Parathyroid adenoma (tissue), 2 donors: Measurements from ENCODE around the gene CHN1.

ENCODE experiments used
- H2AFZ ChIP-seq: fragments of 300-600 bp; sonication (generic); one replicate; pipeline ENCODE4 v1.7.0; 2017; ENCODE audit warnings: antibody characterized with exemption, mild to moderate bottlenecking
- H3K27ac ChIP-seq: fragments of 300-600 bp; sonication (generic); one replicate; pipeline ENCODE4 v1.7.0; 2017
- H3K27me3 ChIP-seq: fragments of 300-600 bp; sonication (generic); one replicate; pipeline ENCODE4 v1.7.0; 2017; ENCODE audit warnings: low read length; ENCODE audit not compliant: control insufficient read depth, insufficient read depth
- H3K36me3 ChIP-seq: fragments of 300-600 bp; sonication (generic); one replicate; pipeline ENCODE4 v1.7.0; 2017; ENCODE audit warnings: low read length; ENCODE audit not compliant: control insufficient read depth, insufficient read depth
- H3K4me1 ChIP-seq: fragments of 300-600 bp; sonication (generic); one replicate; pipeline ENCODE4 v1.7.0; 2017; ENCODE audit warnings: control low read depth
- H3K4me2 ChIP-seq: fragments of 300-600 bp; sonication (generic); one replicate; pipeline ENCODE4 v1.7.0; 2017; ENCODE audit warnings: low read length
- H3K4me3 ChIP-seq: fragments of 300-600 bp; sonication (generic); one replicate; pipeline ENCODE4 v1.7.0; 2017; ENCODE audit warnings: low read depth, low read length
- H3K79me2 ChIP-seq: fragments of 300-600 bp; sonication (generic); one replicate; pipeline ENCODE4 v1.7.0; 2017; ENCODE audit warnings: control low read depth
- H3K9ac ChIP-seq: fragments of 300-600 bp; sonication (generic); one replicate; pipeline ENCODE4 v1.7.0; 2017; ENCODE audit warnings: mild to moderate bottlenecking
- H3K9me3 ChIP-seq: fragments of 300-600 bp; sonication (generic); one replicate; pipeline ENCODE4 v1.7.0; 2017; ENCODE audit warnings: low read length; ENCODE audit not compliant: control insufficient read depth
- CTCF ChIP-seq: fragments of 300-600 bp; sonication (generic); IDR thresholded peaks from one replicate; pipeline ENCODE4 v1.7.0; 2017; ENCODE audit warnings: antibody characterized with exemption, mild to moderate bottlenecking
- donor health status: primary hyperparathyroidism.

Gene CHN1

DNA sequence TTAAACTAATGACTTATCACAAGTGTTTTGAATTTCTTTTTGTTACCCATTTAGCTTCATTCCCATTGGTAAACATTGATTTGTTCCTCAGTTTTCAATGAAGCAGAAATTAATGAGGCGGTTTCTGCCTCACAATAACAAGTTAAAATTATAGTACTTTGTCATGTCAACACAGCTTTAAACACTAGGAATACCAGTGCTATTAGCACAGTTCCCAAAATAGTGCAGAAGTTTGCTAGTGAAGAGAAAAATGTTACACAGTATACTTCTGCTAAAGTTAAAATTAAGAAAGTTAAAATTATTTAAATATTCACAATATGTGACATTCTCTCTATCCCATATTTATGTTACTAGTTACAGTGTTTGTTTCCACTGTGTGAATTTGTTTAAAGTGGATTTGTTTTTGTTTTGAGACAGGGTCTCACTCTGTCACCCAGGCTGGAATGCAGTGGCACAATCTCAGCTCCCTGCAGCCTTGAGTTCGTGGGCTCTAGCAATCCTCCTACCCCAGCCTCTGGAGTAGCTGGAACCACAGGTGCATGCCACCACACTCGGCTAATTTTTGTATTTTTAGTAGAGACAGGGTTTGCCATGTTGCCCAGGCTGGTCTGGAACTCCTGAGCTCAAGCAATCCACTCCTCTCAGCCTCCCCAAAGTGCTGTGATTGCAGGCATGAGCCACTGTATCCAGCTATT, 3.8 kb upstream of the CHN1 start:
- H3K4me3 ChIP-seq = no peak overlapping the region
- H2AFZ ChIP-seq = no peak overlapping the region
- no peaks in the 10 kb centered on the region for H3K9me3 ChIP-seq
- no peaks in the 10 kb centered on the region for H3K36me3 ChIP-seq
- H3K9ac ChIP-seq = no peak overlapping the region
- no peak overlapping the region for H3K27ac ChIP-seq
- no peak overlapping the region for H3K4me2 ChIP-seq
- no peak for TF ChIP-seq CTCF
- H3K79me2 ChIP-seq = no peaks in the 10 kb centered on the region
- no peaks in the 10 kb centered on the region for H3K27me3 ChIP-seq
- H3K4me1 ChIP-seq = peaks cover 6% of the 10 kb centered on the region

GRCh38 chr2:175008009-175008408, 2.8 kb upstream of the CHN1 start:
- Histone ChIP-seq H3K9ac (no peak overlapping the region), H3K27me3 (no peaks in the 10 kb centered on the region), H3K27ac (no peak overlapping the region), H3K4me3 (no peak overlapping the region), H3K9me3 (no peaks in the 10 kb centered on the region), H3K4me1 (peaks cover 6% of the 10 kb centered on the region), H3K79me2 (no peaks in the 10 kb centered on the region), H3K36me3 (no peaks in the 10 kb centered on the region), H3K4me2 (no peak overlapping the region), H2AFZ (no peak overlapping the region)
- TF ChIP-seq CTCF = no peak

DNA sequence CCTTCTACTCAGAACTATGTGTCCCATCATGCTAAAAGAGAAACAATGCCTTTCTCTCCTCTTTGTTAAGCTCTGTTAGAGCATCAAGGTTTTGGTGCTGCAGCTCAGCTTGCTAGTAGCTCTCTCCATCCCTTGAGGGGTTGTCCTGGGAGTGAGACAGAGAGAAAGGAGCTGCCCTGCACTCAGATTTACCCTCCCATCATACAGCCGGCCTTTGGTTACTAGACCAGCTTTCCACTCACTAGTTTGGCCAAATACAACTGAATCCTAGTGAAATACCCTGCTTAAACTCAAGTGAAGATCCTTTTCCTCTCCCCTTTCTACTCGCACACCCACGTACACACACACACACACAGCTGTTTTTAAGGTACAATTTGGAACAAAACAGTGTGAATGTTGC, 2.3 kb upstream of the CHN1 start:
- no peaks in the 10 kb centered on the region for H3K36me3 ChIP-seq

DNA sequence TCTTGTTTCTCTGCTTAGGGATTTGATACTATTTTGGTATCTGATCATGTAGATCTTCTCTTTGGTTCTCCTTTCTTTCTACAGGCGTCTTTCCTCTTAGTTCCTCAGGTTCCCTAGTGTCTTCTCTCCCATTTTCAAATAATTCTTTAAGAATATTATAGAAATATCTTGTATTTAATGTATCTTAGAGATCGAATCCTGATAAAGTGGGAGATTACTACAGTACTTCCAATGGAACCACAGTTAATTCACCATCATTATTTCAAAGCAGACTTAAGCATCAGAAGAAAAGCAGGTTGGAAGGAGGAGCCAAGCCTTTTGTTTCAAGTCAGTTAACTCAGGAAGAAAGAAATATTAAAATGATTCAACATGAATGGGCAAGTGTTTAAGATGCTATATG, 1.1 kb upstream of the CHN1 start:
- peaks cover 6% of the 10 kb centered on the region for H3K4me1 ChIP-seq
- H3K27me3 ChIP-seq = no peaks in the 10 kb centered on the region
- H3K4me2 ChIP-seq = no peak overlapping the region
- H3K9me3 ChIP-seq = no peaks in the 10 kb centered on the region
- H3K79me2 ChIP-seq = peaks cover 2% of the 10 kb centered on the region
- H3K9ac ChIP-seq = no peak overlapping the region
- peak overlapping the region; percentile 89 for H3K27ac ChIP-seq
- H3K4me3 ChIP-seq = no peak overlapping the region
- no peaks in the 10 kb centered on the region for H3K36me3 ChIP-seq
- peak overlapping the region; percentile 94 for H2AFZ ChIP-seq
- no peak for TF ChIP-seq CTCF

More for the DNA sequence above, 2.3 kb upstream of the CHN1 start:
- no peak overlapping the region for H3K9ac ChIP-seq
- no peaks in the 10 kb centered on the region for H3K79me2 ChIP-seq
- no peaks in the 10 kb centered on the region for H3K9me3 ChIP-seq
- no peak for TF ChIP-seq CTCF
- H3K27ac ChIP-seq = no peak overlapping the region
- no peaks in the 10 kb centered on the region for H3K27me3 ChIP-seq
- no peak overlapping the region for H3K4me2 ChIP-seq
- no peak overlapping the region for H3K4me3 ChIP-seq
- H3K4me1 ChIP-seq = peaks cover 6% of the 10 kb centered on the region
- no peak overlapping the region for H2AFZ ChIP-seq

DNA sequence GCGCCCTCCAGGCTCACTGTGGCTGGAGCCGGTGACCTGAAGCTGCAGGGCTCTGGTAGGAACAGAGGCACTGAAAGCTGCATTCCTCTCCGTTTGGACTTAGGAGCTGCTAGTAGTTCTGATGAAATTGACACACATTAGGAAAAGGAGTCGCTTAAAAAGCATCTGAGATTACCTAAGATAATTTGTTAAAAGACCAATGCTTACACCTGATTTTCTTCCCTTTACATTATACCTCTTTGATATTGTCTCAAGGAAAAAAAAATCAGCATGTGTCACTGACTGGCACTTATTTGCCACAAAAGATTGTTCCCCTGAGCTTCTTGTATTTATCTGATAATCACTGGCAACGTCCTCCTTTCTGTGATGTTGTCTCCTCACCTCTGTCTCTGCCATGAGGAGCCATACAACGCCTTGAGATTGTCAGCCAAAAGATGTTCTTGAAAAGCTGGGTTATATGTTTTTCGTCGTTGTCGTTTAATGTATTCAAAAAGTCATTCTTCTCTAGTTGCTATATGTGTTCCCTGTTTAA, 618 bp upstream of the CHN1 start:
- Histone ChIP-seq H3K4me3 (peak overlapping the region; percentile 67), H3K4me2 (peak overlapping the region; percentile 64), H3K9me3 (no peaks in the 10 kb centered on the region), H3K27me3 (no peaks in the 10 kb centered on the region), H3K4me1 (peaks cover 6% of the 10 kb centered on the region), H2AFZ (peak overlapping the region; percentile 94), H3K36me3 (no peaks in the 10 kb centered on the region), H3K9ac (no peak overlapping the region), H3K27ac (peak overlapping the region; percentile 89), H3K79me2 (peaks cover 5% of the 10 kb centered on the region)
- TF ChIP-seq CTCF = no peak
